OCI-LY7 (cell line): Measurements from ENCODE around the gene UNC50. TPM values are rescaled to one million over a fixed set of nuclear protein-coding genes. Genes with fewer than 3 reads are reported as not detected.
"Not testable (repeated sequence)": the region's sequence is repeated elsewhere in the genome, so short reads cannot be mapped to it uniquely, and the experiment has no call there.

Source experiments
- BruUV-seq: library from RNA; stranded (reverse); fragments of 400-500 nt; replicated peaks from 2 replicates; lab custom pipeline; 2021; lab: Mats Ljungman, UMichigan
- CTCF ChIA-PET: fragments of 300-600 bp; sonication (Branson Sonifier 250); formaldehyde crosslinking; loops from one replicate; lab custom pipeline; 2022; ENCODE audit warnings: antibody characterized with exemption; ENCODE audit not compliant: unreplicated experiment; lab: Charles Lee
- POLR2A ChIA-PET: fragments of 300-600 bp; sonication (Branson Sonifier 250); formaldehyde crosslinking; loops from one replicate; lab custom pipeline; 2022; ENCODE audit warnings: antibody characterized with exemption; lab: Charles Lee
- DNase-seq: peaks from one replicate; pipeline ENCODE4 v3.0.0-alpha.2; 2015; ENCODE audit warnings: low spot score
- H2AFZ ChIP-seq: fragments of 200-600 bp; sonication (generic), shearing (Covaris generic); 2 replicates; pipeline ENCODE4 v1.6.1; 2014; ENCODE audit warnings: mild to moderate bottlenecking, antibody characterized with exemption, low read length, moderate library complexity
- H3K27ac ChIP-seq: fragments of 200-600 bp; sonication (generic); 2 replicates; pipeline ENCODE4 v1.5.1; 2014; ENCODE audit warnings: mixed run types, low read depth, mild to moderate bottlenecking, moderate library complexity, low read length, inconsistent platforms; ENCODE audit not compliant: poor library complexity, severe bottlenecking
- H3K36me3 ChIP-seq: fragments of 200-600 bp; sonication (generic); 2 replicates; pipeline ENCODE4 v1.6.1; 2014; ENCODE audit warnings: mild to moderate bottlenecking, antibody characterized with exemption, low read length, moderate library complexity, mixed read lengths; ENCODE audit not compliant: insufficient read depth
- H3K4me1 ChIP-seq: fragments of 200-600 bp; sonication (generic); 2 replicates; pipeline ENCODE4 v1.5.1; 2014; ENCODE audit warnings: mild to moderate bottlenecking, low read length; ENCODE audit not compliant: insufficient read depth, poor library complexity, severe bottlenecking
- H3K4me2 ChIP-seq: fragments of 200-600 bp; sonication (generic); 2 replicates; pipeline ENCODE4 v1.6.1; 2014; ENCODE audit warnings: mild to moderate bottlenecking, low read length
- H3K4me3 ChIP-seq: fragments of 200-600 bp; sonication (generic); 2 replicates; pipeline ENCODE4 v1.5.1; 2014; ENCODE audit warnings: mild to moderate bottlenecking, low read depth, low read length; ENCODE audit not compliant: poor library complexity, severe bottlenecking
- H3K79me2 ChIP-seq: fragments of 200-600 bp; sonication (generic); 2 replicates; pipeline ENCODE4 v1.6.1; 2016; ENCODE audit warnings: low read depth, mild to moderate bottlenecking, low read length, moderate library complexity, mixed read lengths; ENCODE audit not compliant: insufficient read depth
- H3K9me2 ChIP-seq: fragments of 200-600 bp; sonication (generic); 2 replicates; pipeline ENCODE4 v1.6.1; 2016; ENCODE audit warnings: mild to moderate bottlenecking, low read length, mixed read lengths; ENCODE audit not compliant: insufficient read depth
- H3K9me3 ChIP-seq: fragments of 200-600 bp; sonication (generic); 2 replicates; pipeline ENCODE4 v1.6.1; 2014; ENCODE audit warnings: mild to moderate bottlenecking, mixed run types, low read length, mixed read lengths
- H4K20me1 ChIP-seq: fragments of 200-600 bp; sonication (generic); 2 replicates; pipeline ENCODE4 v1.6.1; 2014; ENCODE audit warnings: mild to moderate bottlenecking, antibody characterized with exemption, low read length, moderate library complexity, mixed read lengths; ENCODE audit not compliant: insufficient read depth
- EZH2phosphoT487 ChIP-seq: fragments of 200-600 bp; sonication (generic); IDR thresholded peaks from 2 replicates; pipeline ENCODE4 v1.6.1; 2018; ENCODE audit warnings: low read depth, borderline replicate concordance, mild to moderate bottlenecking, mixed run types, antibody characterized with exemption, low read length, moderate library complexity, mixed read lengths
- intact Hi-C: fragments of 100-400 bp; cut with micrococcal nuclease; formaldehyde crosslinking; loops from one replicate; pipeline ENCODE4 v1.10.0; 2022; ENCODE audit not compliant: unreplicated experiment
- total RNA-seq, 2 experiments: library from RNA; depleted of rRNA in 1 of 2; stranded (reverse); fragments of >200 nt in 1 of 2; shearing (Covaris generic) in 1 of 2; gene quantifications; 2 replicates each; pipeline ENCODE4 v1.2.3, GENCODE V29; 2014 to 2022
- TF ChIP-seq, protein P1 (sequence below): fragments of 200-600 bp; sonication (generic); conservative IDR thresholded peaks from 2 replicates; pipeline ENCODE4 v1.5.1; 2014; ENCODE audit warnings: mild to moderate bottlenecking, antibody characterized with exemption, low read length, moderate library complexity, mixed read lengths

Gene UNC50
- total RNA-seq, 2 experiments from 2014 or later, result 24.4 to 33.3 TPM

GRCh38 chr2:98656800-98657199 lies 48.4 kb downstream of the UNC50 start:
- no peaks in the 10 kb centered on the region for H4K20me1 ChIP-seq
- peaks cover 5% of the 10 kb centered on the region; the same call in 1 of the 2 replicates for H3K9me3 ChIP-seq
- peaks cover 9% of the 10 kb centered on the region for H3K4me1 ChIP-seq
- no peak for DNase-seq
- H3K36me3 ChIP-seq, result 0 out of 2 replicates have a peak, but pooled peaks cover 6% of the 10 kb centered on the region
- H3K9me2 ChIP-seq, result no peaks in the 10 kb centered on the region
- intact Hi-C loops, result loop anchor here (10.0 kb wide), 1 partner anchor 68 kb away; no protein-coding TSS in a partner anchor
- no peak for TF ChIP-seq EZH2phosphoT487
- TF ChIP-seq, protein P1, sequence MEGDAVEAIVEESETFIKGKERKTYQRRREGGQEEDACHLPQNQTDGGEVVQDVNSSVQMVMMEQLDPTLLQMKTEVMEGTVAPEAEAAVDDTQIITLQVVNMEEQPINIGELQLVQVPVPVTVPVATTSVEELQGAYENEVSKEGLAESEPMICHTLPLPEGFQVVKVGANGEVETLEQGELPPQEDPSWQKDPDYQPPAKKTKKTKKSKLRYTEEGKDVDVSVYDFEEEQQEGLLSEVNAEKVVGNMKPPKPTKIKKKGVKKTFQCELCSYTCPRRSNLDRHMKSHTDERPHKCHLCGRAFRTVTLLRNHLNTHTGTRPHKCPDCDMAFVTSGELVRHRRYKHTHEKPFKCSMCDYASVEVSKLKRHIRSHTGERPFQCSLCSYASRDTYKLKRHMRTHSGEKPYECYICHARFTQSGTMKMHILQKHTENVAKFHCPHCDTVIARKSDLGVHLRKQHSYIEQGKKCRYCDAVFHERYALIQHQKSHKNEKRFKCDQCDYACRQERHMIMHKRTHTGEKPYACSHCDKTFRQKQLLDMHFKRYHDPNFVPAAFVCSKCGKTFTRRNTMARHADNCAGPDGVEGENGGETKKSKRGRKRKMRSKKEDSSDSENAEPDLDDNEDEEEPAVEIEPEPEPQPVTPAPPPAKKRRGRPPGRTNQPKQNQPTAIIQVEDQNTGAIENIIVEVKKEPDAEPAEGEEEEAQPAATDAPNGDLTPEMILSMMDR, result 0 out of 2 replicates have a peak, but pooled peaks have one; percentile 13
- no peaks in the 10 kb centered on the region for H3K79me2 ChIP-seq
- ChIA-PET CTCF (no interaction called here), POLR2A (interaction anchor here (0.7 to 0.9 kb wide), 3 partner anchors 11 to 87 kb away, joined by 3 to 6 read pairs (median 4); no protein-coding TSS in a partner anchor)
- no peak overlapping the region for H3K4me2 ChIP-seq
- BruUV-seq, result no TSS peak
- no peak overlapping the region for H3K4me3 ChIP-seq
- no peak overlapping the region for H2AFZ ChIP-seq
- H3K27ac ChIP-seq, result no peak overlapping the region

DNA sequence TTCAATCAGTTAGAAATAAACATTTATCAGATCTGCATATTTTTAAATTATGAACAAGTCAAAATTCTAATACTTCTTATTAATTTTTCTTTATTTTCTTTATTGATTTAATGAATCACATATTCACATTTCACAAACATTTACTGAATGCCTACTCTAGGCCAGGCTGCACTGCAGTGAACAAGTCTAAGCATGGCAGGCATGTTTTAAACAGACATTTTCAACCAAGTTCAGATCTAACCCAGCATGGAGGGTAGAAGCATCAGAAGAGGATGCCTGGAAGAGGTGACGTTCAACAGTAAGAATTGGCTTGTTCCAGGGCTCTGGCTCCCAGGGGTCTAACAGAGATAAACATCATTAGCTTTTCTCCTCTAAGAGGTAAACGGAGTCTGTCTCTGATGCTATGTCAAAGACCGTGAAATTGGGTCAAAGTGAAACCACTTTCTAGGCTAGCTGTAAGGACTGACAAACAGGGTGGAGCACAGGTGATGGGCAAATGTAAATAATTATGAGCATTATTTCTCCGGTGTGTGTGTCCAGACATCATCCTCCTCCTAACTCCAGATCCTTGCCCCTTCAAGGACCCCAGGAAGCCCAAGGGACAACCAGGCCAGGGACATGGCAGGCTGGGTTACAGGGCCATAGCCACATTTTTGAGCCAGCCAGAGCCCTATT lies 50.6 kb downstream of the UNC50 start:
- no peak overlapping the region for H3K4me2 ChIP-seq
- H3K36me3 ChIP-seq, result 0 out of 2 replicates have a peak, but pooled peaks cover 6% of the 10 kb centered on the region
- ChIA-PET POLR2A (no interaction called here), CTCF (no interaction called here)
- H3K27ac ChIP-seq, result no peak overlapping the region
- H3K79me2 ChIP-seq, result no peaks in the 10 kb centered on the region
- H2AFZ ChIP-seq, result no peak overlapping the region
- peaks cover 9% of the 10 kb centered on the region for H3K4me1 ChIP-seq
- no peaks in the 10 kb centered on the region for H4K20me1 ChIP-seq
- no TSS peak for BruUV-seq
- peaks cover 5% of the 10 kb centered on the region; the same call in 1 of the 2 replicates for H3K9me3 ChIP-seq
- no peak overlapping the region for H3K4me3 ChIP-seq
- TF ChIP-seq, protein P1, result no peak
- no peak for TF ChIP-seq EZH2phosphoT487
- intact Hi-C loops, result loop anchor here (10.0 kb wide), 1 partner anchor 66 kb away; no protein-coding TSS in a partner anchor
- DNase-seq, result no peak
- no peaks in the 10 kb centered on the region for H3K9me2 ChIP-seq

- H3K36me3 ChIP-seq, H2AFZ ChIP-seq, DNase-seq, H3K9me2 ChIP-seq, H4K20me1 ChIP-seq, BruUV-seq, H3K4me2 ChIP-seq, H3K79me2 ChIP-seq, H3K4me3 ChIP-seq, H3K27ac ChIP-seq, H3K4me1 ChIP-seq, CTCF ChIA-PET, H3K9me3 ChIP-seq: not testable (repeated sequence)
- POLR2A ChIA-PET, result interaction anchor here (0.6 to 0.8 kb wide), 2 partner anchors 144 to 285 kb away, joined by 3 read pairs; no protein-coding TSS in a partner anchor
- intact Hi-C loops, result loop anchor here (10.0 kb wide), 1 partner anchor 65 kb away; no protein-coding TSS in a partner anchor
Observed at GRCh38 chr2:98659491-98659840, 51.1 kb downstream of the UNC50 start.
